H1 (cell line): ENCODE measurements around the gene IGFALS. TPM values are rescaled to one million over a fixed set of nuclear protein-coding genes. Genes with fewer than 3 reads are reported as not detected.

Experiments used
- CTCF ChIA-PET: fragments of 300-600 bp; sonication (Branson Sonifier 250); formaldehyde crosslinking; loops from one replicate; lab custom pipeline; 2021; ENCODE audit not compliant: partially characterized antibody; lab: Charles Lee
- POLR2A ChIA-PET: fragments of 300-600 bp; sonication (Branson Sonifier 250); formaldehyde crosslinking; loops from one replicate; lab custom pipeline; 2021; ENCODE audit warnings: inconsistent platforms; ENCODE audit not compliant: partially characterized antibody; lab: Charles Lee
- DNase-seq, 2 experiments: peaks; one replicate each; pipeline versions ENCODE4 v3.0.0 to v3.0.0-alpha.2; 2010 to 2022; ENCODE audit warnings: low spot score in 2 of 2, low read depth in 1 of 2, mixed read lengths in 1 of 2
- FAIRE-seq: peaks from 2 replicates; lab custom pipeline; 2011; peaks lifted over from hg19 to GRCh38; lab: Jason Lieb, UNC
- H2AFZ ChIP-seq: 2 replicates; pipeline ENCODE4 v1.8.1; 2012; ENCODE audit warnings: low read length, inconsistent platforms
- H2AK5ac ChIP-seq: 2 replicates; pipeline ENCODE4 v1.6.1; 2013; ENCODE audit warnings: low read depth, low read length
- H2BK120ac ChIP-seq: replicated peaks from 2 replicates; pipeline ENCODE3; 2013; ENCODE audit warnings: low read depth, low read length, inconsistent platforms
- H2BK12ac ChIP-seq: 2 replicates; pipeline ENCODE4 v1.6.1; 2013; ENCODE audit warnings: low read depth, low read length
- H2BK15ac ChIP-seq: 2 replicates; pipeline ENCODE4 v1.6.1; 2013; ENCODE audit warnings: low read length
- H2BK20ac ChIP-seq: 2 replicates; pipeline ENCODE4 v1.6.1; 2013; ENCODE audit warnings: low read length
- H2BK5ac ChIP-seq: 2 replicates; pipeline ENCODE4 v1.6.1; 2013; ENCODE audit warnings: low read depth, low read length
- H3K14ac ChIP-seq: 2 replicates; pipeline ENCODE4 v1.6.1; 2013; ENCODE audit warnings: inconsistent platforms; ENCODE audit not compliant: insufficient read length
- H3K18ac ChIP-seq: 2 replicates; pipeline ENCODE4 v1.6.1; 2013; ENCODE audit warnings: low read length; ENCODE audit errors: extremely low read depth
- H3K23ac ChIP-seq: 2 replicates; pipeline ENCODE4 v1.6.1; 2013; ENCODE audit warnings: inconsistent platforms; ENCODE audit not compliant: insufficient read length
- H3K23me2 ChIP-seq: 2 replicates; pipeline ENCODE4 v1.6.1; 2013; ENCODE audit warnings: low read depth, low read length
- H3K27ac ChIP-seq: 2 replicates; pipeline ENCODE4 v1.6.1; 2011; ENCODE audit warnings: low read depth, low read length, inconsistent platforms
- H3K27me3 ChIP-seq, 4 experiments: replicated peaks in 1 of 4; 1 replicate in 1 of 4; 2 replicates in 3 of 4; pipeline versions ENCODE4 v1.6.1 to v1.8.1; 2011 to 2013; ENCODE audit warnings: low read length in 3 of 4, mild to moderate bottlenecking in 3 of 4, inconsistent platforms in 2 of 4, mixed read lengths in 2 of 4, moderate library complexity in 1 of 4; ENCODE audit not compliant: control insufficient read depth in 3 of 4, insufficient read depth in 3 of 4; ENCODE audit errors: extremely low read depth in 1 of 4
- H3K36me3 ChIP-seq, 4 experiments: 2 replicates each; pipeline versions ENCODE4 v1.6.1 to v1.8.1; 2011 to 2013; ENCODE audit warnings: mild to moderate bottlenecking in 4 of 4, low read length in 3 of 4, moderate library complexity in 2 of 4, control low read depth in 1 of 4, inconsistent platforms in 1 of 4; ENCODE audit not compliant: insufficient read depth in 4 of 4, control insufficient read depth in 2 of 4
- H3K4ac ChIP-seq: replicated peaks from 2 replicates; pipeline ENCODE3; 2013; ENCODE audit warnings: low read length, low read depth, mixed read lengths, inconsistent platforms; ENCODE audit not compliant: insufficient read length
- H3K4me1 ChIP-seq, 4 experiments: replicated peaks in 1 of 4; 1 replicate in 1 of 4; 2 replicates in 3 of 4; pipeline versions ENCODE4 v1.6.1 to v1.8.1; 2011 to 2013; ENCODE audit warnings: low read length in 3 of 4, inconsistent platforms in 2 of 4, mixed read lengths in 1 of 4; ENCODE audit not compliant: insufficient read depth in 4 of 4, control insufficient read depth in 3 of 4
- H3K4me2 ChIP-seq, 2 experiments: 2 replicates each; pipeline versions ENCODE4 v1.6.1 to v1.8.1; 2011 to 2013; ENCODE audit warnings: low read depth in 2 of 2, low read length in 2 of 2, control low read depth in 1 of 2, inconsistent platforms in 1 of 2, mild to moderate bottlenecking in 1 of 2; ENCODE audit not compliant: insufficient read depth in 1 of 2
- H3K4me3 ChIP-seq, 4 experiments: fragments of 200-600, 300-600 bp in 1 of 4; sonication (generic), shearing (Covaris generic), sonication (Bioruptor Twin) in 1 of 4; 2 replicates each; pipeline versions ENCODE4 v1.5.1 to v1.8.1; 2011 to 2016; ENCODE audit warnings: low read length in 4 of 4, low read depth in 3 of 4, control low read depth in 2 of 4, inconsistent platforms in 2 of 4, mild to moderate bottlenecking in 2 of 4, mixed read lengths in 1 of 4, moderate library complexity in 1 of 4; ENCODE audit not compliant: insufficient read depth in 2 of 4; ENCODE audit errors: extremely low read depth in 1 of 4
- H3K56ac ChIP-seq: replicated peaks from 2 replicates; pipeline ENCODE3; 2013; ENCODE audit warnings: low read depth, mild to moderate bottlenecking, mixed read lengths, low read length, inconsistent platforms; ENCODE audit not compliant: insufficient read length
- H3K79me1 ChIP-seq: 2 replicates; pipeline ENCODE4 v1.6.1; 2013; ENCODE audit warnings: low read depth, low read length, control low read depth
- H3K79me2 ChIP-seq, 2 experiments: 2 replicates each; pipeline versions ENCODE4 v1.6.1 to v1.8.1; 2012 to 2013; ENCODE audit warnings: low read length in 2 of 2, mild to moderate bottlenecking in 2 of 2, inconsistent platforms in 1 of 2; ENCODE audit not compliant: insufficient read depth in 2 of 2, control insufficient read depth in 1 of 2
- H3K9ac ChIP-seq, 4 experiments: replicated peaks in 1 of 4; 1 replicate in 1 of 4; 2 replicates in 3 of 4; pipeline versions ENCODE4 v1.6.1 to v1.8.1; 2011 to 2013; ENCODE audit warnings: low read depth in 3 of 4, low read length in 3 of 4, control low read depth in 2 of 4, mild to moderate bottlenecking in 2 of 4, moderate library complexity in 2 of 4, inconsistent platforms in 1 of 4; ENCODE audit errors: extremely low read depth in 1 of 4
- H3K9me3 ChIP-seq, 2 experiments: 2 replicates each; pipeline versions ENCODE4 v1.6.1 to v1.8.1; 2012 to 2013; ENCODE audit warnings: mild to moderate bottlenecking in 2 of 2, moderate library complexity in 2 of 2, control low read depth in 1 of 2, inconsistent platforms in 1 of 2, low read depth in 1 of 2, low read length in 1 of 2, mixed read lengths in 1 of 2; ENCODE audit not compliant: insufficient read depth in 2 of 2
- H4K20me1 ChIP-seq, 2 experiments: replicated peaks in 1 of 2; 2 replicates each; pipeline versions ENCODE3 to v1.8.1; 2011 to 2013; ENCODE audit warnings: inconsistent platforms in 2 of 2, low read length in 2 of 2, mild to moderate bottlenecking in 1 of 2; ENCODE audit not compliant: insufficient read depth in 2 of 2, control insufficient read depth in 1 of 2
- H4K5ac ChIP-seq: 2 replicates; pipeline ENCODE4 v1.6.1; 2013; ENCODE audit warnings: low read length, low read depth, mixed read lengths, inconsistent platforms; ENCODE audit not compliant: insufficient read length
- H4K8ac ChIP-seq: 2 replicates; pipeline ENCODE4 v1.8.0; 2013; ENCODE audit warnings: mild to moderate bottlenecking, moderate library complexity, low read length, inconsistent platforms; ENCODE audit not compliant: insufficient read depth; ENCODE audit errors: extremely low read depth
- H4K91ac ChIP-seq: replicated peaks from 2 replicates; pipeline ENCODE3; 2013; ENCODE audit warnings: low read length, mixed read lengths, inconsistent platforms; ENCODE audit not compliant: insufficient read length
- BACH1 ChIP-seq: IDR thresholded peaks from 2 replicates; pipeline ENCODE4 v1.6.1; 2012; ENCODE audit warnings: low read length, improper control_type of control experiment
- BCL11A ChIP-seq, 2 experiments: IDR thresholded peaks; one replicate each; pipeline ENCODE4 v1.6.1; 2011; ENCODE audit warnings: low read depth in 2 of 2, low read length in 2 of 2, mild to moderate bottlenecking in 2 of 2
- CBX5 ChIP-seq: fragments of 300-800, 300-1000 bp; sonication (generic); IDR thresholded peaks from 2 replicates; pipeline ENCODE4 v1.7.1; 2016; ENCODE audit warnings: antibody characterized with exemption, low read length, low read depth
- CBX8 ChIP-seq: fragments of 300-800, 300-1000 bp; sonication (generic); IDR thresholded peaks from 2 replicates; pipeline ENCODE4 v1.7.1; 2016; ENCODE audit warnings: low read depth, low read length, borderline replicate concordance
- CHD2 ChIP-seq: IDR thresholded peaks from 2 replicates; pipeline ENCODE4 v1.6.1; 2012; ENCODE audit warnings: low read length, improper control_type of control experiment
- CTBP2 ChIP-seq: IDR thresholded peaks from 2 replicates; pipeline ENCODE4 v1.7.0; 2011; ENCODE audit warnings: borderline replicate concordance, mild to moderate bottlenecking, moderate library complexity, mixed read lengths, low read length; ENCODE audit not compliant: insufficient read depth, insufficient read length
- GTF2F1 ChIP-seq: IDR thresholded peaks from 2 replicates; pipeline ENCODE4 v1.6.1; 2012; ENCODE audit warnings: low read depth, low read length, improper control_type of control experiment, borderline replicate concordance
- PHF8 ChIP-seq: fragments of 200-600 bp; sonication (generic); conservative IDR thresholded peaks from 2 replicates; pipeline ENCODE4 v1.7.1; 2012; ENCODE audit warnings: low read depth, mild to moderate bottlenecking, inconsistent platforms, low read length, moderate library complexity
- POU5F1 ChIP-seq: IDR thresholded peaks from 2 replicates; pipeline ENCODE4 v1.6.1; 2011; ENCODE audit warnings: low read depth, mild to moderate bottlenecking, low read length, moderate library complexity
- ZNF274 ChIP-seq: IDR thresholded peaks from 2 replicates; pipeline ENCODE4 v1.7.0; 2012; ENCODE audit warnings: low read length, borderline replicate concordance; ENCODE audit errors: extremely low read depth
- WGBS, 2 experiments: shearing (Covaris generic) in 1 of 2; methylation state at CpG; one replicate each; pipeline versions ENCODE4 v1.1.6 to v1.1.7; 2013 to 2015; ENCODE audit warnings: low lambda C conversion rate in 2 of 2, mixed read lengths in 2 of 2, inconsistent platforms in 1 of 2, low coverage in 1 of 2, missing lambda C conversion rate in 1 of 2; ENCODE audit not compliant: insufficient replicate concordance in 2 of 2, insufficient coverage in 1 of 2, insufficient read length in 1 of 2; ENCODE audit errors: extremely low coverage in 1 of 2, missing lambda C conversion rate in 1 of 2; 5-methylcytosine and 5-hydroxymethylcytosine counted together
- polyA plus RNA-seq, 7 experiments: library from polyadenylated mRNA; depleted of rRNA in 3 of 7; stranded (reverse) in 5 of 7; unstranded in 2 of 7; fragments of >200 nt in 5 of 7; fragments of 200-250 nt in 2 of 7; gene quantifications; 1 replicate in 5 of 7; 2 replicates in 1 of 7; 4 replicates in 1 of 7; pipeline versions ENCODE4 v1.2.1 to v1.2.3, GENCODE V29; 2011 to 2013; ENCODE audit warnings: missing spikeins in 2 of 7, mixed read lengths in 2 of 7
- total RNA-seq: library from RNA; stranded (reverse); fragmentation: NEBNext Ultra II Directional; extraction: Animal tissue kit (Norgen Biotek cat#: 25700); gene quantifications from 2 replicates; pipeline ENCODE4 v1.2.1, GENCODE V29; 2021

IGFALS gene
- total and polyA plus RNA-seq, 2 of the 8 experiments (the other 6 are each of a cell fraction or from before 2014, with no cell fraction given), result not detected

DNA sequence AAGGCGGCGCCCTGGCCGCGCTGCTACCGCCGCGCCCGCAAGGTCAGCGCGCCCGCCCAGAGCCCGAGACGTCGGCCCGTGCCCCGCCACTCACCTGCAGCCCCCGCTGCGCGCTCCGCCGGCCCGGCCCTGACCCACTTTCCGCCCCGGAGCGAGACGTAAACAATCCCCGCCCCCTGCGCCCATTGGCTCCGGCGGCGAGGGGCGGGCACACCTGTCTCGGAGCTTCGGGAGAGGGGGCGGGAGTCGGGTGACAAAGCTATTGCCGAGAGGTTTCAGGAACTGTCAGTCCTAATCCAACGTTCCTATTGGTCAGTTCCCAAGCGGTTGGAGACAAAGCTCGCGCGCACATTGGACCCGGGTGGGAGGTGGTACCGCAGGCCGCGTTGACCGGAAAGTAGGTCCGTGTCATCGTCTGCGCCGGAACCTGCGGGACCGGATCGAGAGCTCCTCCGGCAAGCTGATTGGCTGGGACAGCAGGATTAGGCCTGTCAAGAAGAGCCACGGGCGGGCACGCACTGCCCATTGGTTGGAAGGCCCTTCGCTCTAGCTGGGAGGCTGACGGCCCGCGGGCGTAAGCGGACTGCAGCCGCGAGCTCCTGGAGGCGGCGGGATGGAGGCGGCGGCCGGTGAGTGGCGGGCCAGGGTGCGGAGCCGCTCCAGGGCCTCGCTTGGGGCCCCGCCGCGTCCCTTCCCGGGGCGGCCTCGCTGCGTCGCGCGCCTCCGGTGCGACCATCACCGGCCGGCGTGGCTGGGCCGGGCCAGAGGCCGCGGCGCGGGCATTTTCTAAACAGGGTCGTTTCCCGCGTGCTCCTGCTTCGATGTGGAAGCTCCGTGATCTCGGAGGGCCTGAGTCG is 10.9 kb downstream of the IGFALS start, which contains the start of the genes NUBP2 and SPSB3:
Gene NUBP2 (plus strand): TSS at position 553 of the 857 bp plus-strand sequence. CDS start 61 bp downstream, at position 614.
Gene SPSB3 (minus strand): TSS at position 164 of the 857 bp plus-strand sequence. CDS start 1,088 bp downstream, outside the sequence.
- H3K18ac ChIP-seq, result no peak within 1 kb of the TSS; the same call in 1 of the 2 replicates
- no peak within 1 kb of the TSS for H2BK120ac ChIP-seq
- H3K4me3 ChIP-seq, result peak within 1 kb of the TSS; percentile 88 to 98 (median 92)
- no peaks in the 10 kb centered on the region for H3K9me3 ChIP-seq
- H2BK15ac ChIP-seq, result no peak within 1 kb of the TSS
- H3K56ac ChIP-seq, result no peak within 1 kb of the TSS
- peaks cover 0 to 7% (median 4%) of the 10 kb centered on the region in 4 experiments; a peak in 5 of 7 replicates for H3K4me1 ChIP-seq
- H3K9ac ChIP-seq, result peak within 1 kb of the TSS; percentile 62 to 90 (median 77)
- H3K27me3 ChIP-seq, result no peaks in the 10 kb centered on the region
- peak; percentile 94 to 100 for DNase-seq
- H3K27ac ChIP-seq, result peak within 1 kb of the TSS; percentile 39; the same call in 1 of the 2 replicates
- H2BK20ac ChIP-seq, result no peak within 1 kb of the TSS
- no peak within 1 kb of the TSS for H3K4ac ChIP-seq
- ChIA-PET POLR2A (interaction anchor here (0.6 to 12.0 kb wide), 18 partner anchors 10 to 466 kb away, joined by 3 to 246 read pairs (median 4); partner anchors contain the start of genes EME2, FAHD1, HAGH and IGFALS), CTCF (interaction anchor here (0.6 to 2.4 kb wide), 10 partner anchors 8 to 198 kb away, joined by 3 to 14 read pairs (median 4); partner anchors contain the start of genes IGFALS and NME3)
- peaks cover 19% of the 10 kb centered on the region for H3K79me1 ChIP-seq
- no peak within 1 kb of the TSS for H3K23ac ChIP-seq
- peak within 1 kb of the TSS; percentile 5 for H4K5ac ChIP-seq
- no peak within 1 kb of the TSS for H3K14ac ChIP-seq
- no peak within 1 kb of the TSS for H2AK5ac ChIP-seq
- peak; percentile 96 for FAIRE-seq
- no peak within 1 kb of the TSS for H4K91ac ChIP-seq
- 2% methylated on average over 59 of the region's 102 CpGs; no CpG with 5 or more reads in 1 of the 2 experiments for WGBS, 2 experiments
- peak within 1 kb of the TSS; percentile 81 to 92 for H3K4me2 ChIP-seq
- H3K23me2 ChIP-seq, result peaks cover 3% of the 10 kb centered on the region; the same call in 1 of the 2 replicates
- H3K36me3 ChIP-seq, result peaks cover 0 to 14% (median under 1%) of the 10 kb centered on the region in 4 experiments; a peak in 4 of 8 replicates
- peak within 1 kb of the TSS; percentile 92; the same call in 1 of the 2 replicates for H4K8ac ChIP-seq
- H2BK12ac ChIP-seq, result no peak within 1 kb of the TSS
- H3K79me2 ChIP-seq, result peaks cover 0 to 35% of the 10 kb centered on the region in 2 experiments; a peak in 3 of 4 replicates
- no peak within 1 kb of the TSS for H2AFZ ChIP-seq
- no peak within 1 kb of the TSS; the same call in 1 of the 2 replicates for H2BK5ac ChIP-seq
- H4K20me1 ChIP-seq, result peaks cover 20 to 38% of the 10 kb centered on the region in 2 experiments
- peak; percentile 88 for TF ChIP-seq CHD2
- TF ChIP-seq CBX5, result no peak
- no peak for TF ChIP-seq BCL11A (IDR thresholded peaks at IDR 0.05; ENCODE audit: low read depth in 2 of 2, low read length in 2 of 2)
- peak; percentile 18; the same call in 1 of the 2 replicates for TF ChIP-seq GTF2F1
- no peak for TF ChIP-seq POU5F1
- TF ChIP-seq BACH1, result peak; percentile 88
- no peak for TF ChIP-seq ZNF274
- TF ChIP-seq PHF8, result no peak; the same call in none of the 2 replicates
- no peak for TF ChIP-seq CBX8
- peak; percentile 56 for TF ChIP-seq CTBP2
